Prostate gland (tissue), 2 donors: ENCODE data around the gene REV3L. TPM values are rescaled to one million over a fixed set of nuclear protein-coding genes. Genes with fewer than 3 reads are reported as not detected.

ENCODE experiments used
- DNase-seq: peaks from one replicate; pipeline ENCODE4 v3.0.0-alpha.2; 2019; ENCODE audit warnings: low spot score
- H3K27ac ChIP-seq, 2 donors: fragments of 200-600 bp; sonication (generic); 2 replicates each; pipeline ENCODE4 v1.5.1; 2017 to 2019
- H3K27me3 ChIP-seq: fragments of 200-600 bp; sonication (generic); replicated peaks from 2 replicates; pipeline ENCODE4 v1.5.1; 2019; ENCODE audit not compliant: insufficient read depth
- H3K36me3 ChIP-seq, 2 donors: fragments of 200-600 bp; sonication (generic); 1 replicate in 1 of 2; 2 replicates in 1 of 2; pipeline versions ENCODE4 v1.5.1 to v1.8.1; 2017 to 2019
- H3K4me1 ChIP-seq: fragments of 200-600 bp; sonication (generic); replicated peaks from 2 replicates; pipeline ENCODE4 v1.5.1; 2019
- H3K4me3 ChIP-seq, 2 donors: fragments of 200-600 bp; sonication (generic); 2 replicates each; pipeline ENCODE4 v1.5.1; 2017 to 2019
- H3K9me3 ChIP-seq: fragments of 200-600 bp; sonication (generic); 2 replicates; pipeline ENCODE4 v1.5.1; 2017
- POLR2A ChIP-seq: fragments of 450-650 bp; IDR thresholded peaks from one replicate; pipeline ENCODE4 v1.6.1; 2016; ENCODE audit warnings: antibody characterized with exemption, mild to moderate bottlenecking
- POLR2AphosphoS5 ChIP-seq: sonication (generic); formaldehyde crosslinking; IDR thresholded peaks from one replicate; pipeline ENCODE4 v1.6.1; 2017; ENCODE audit warnings: antibody characterized with exemption
- WGBS: methylation state at CpG from one replicate; pipeline ENCODE4 v1.1.5; 2018; 5-methylcytosine and 5-hydroxymethylcytosine counted together
- intact Hi-C: fragments of 100-400 bp; cut with DNase I; formaldehyde crosslinking; loops from one replicate; pipeline ENCODE4 v1.14.2; 2022
- total RNA-seq, 2 donors: library from RNA; depleted of rRNA; stranded (reverse); fragments of >200 nt; gene quantifications; one replicate each; pipeline ENCODE4 v1.1.0, GENCODE V29; 2016
- TF ChIP-seq, protein P1 (sequence below), 4 experiments: fragments of 200-600 bp in 2 of 4; fragments of 450-650 bp in 2 of 4; sonication (generic) in 2 of 4; IDR thresholded peaks; 1 replicate in 3 of 4; 2 replicates in 1 of 4; pipeline ENCODE4 v1.5.1; 2016 to 2019; ENCODE audit warnings: antibody characterized with exemption in 4 of 4, mild to moderate bottlenecking in 2 of 4, moderate library complexity in 2 of 4

Gene REV3L
- total RNA-seq, 2 donors from 2014 or later: 20.0 to 44.2 TPM

DNA sequence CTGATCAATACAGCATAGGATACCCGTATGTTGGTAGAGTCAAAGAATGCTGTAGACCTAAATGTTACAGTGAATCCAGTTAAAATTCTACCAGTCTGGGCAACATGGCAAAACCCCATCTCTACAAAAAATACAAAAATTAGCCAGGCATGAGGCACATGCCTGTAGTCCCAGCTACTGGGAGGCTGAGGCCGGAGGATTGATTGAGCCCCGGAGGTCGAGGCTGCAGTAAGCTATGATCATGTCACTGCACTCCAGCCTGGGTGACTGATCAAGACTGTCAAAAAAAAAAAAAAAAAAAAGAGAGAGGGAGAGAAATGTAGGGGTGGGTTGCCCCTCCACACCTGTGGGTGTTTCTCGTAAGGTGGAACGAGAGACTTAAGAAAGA lies 228.2 kb downstream of the REV3L start:
- H3K27ac ChIP-seq: no peak overlapping the region
- H3K9me3 ChIP-seq: no peaks in the 10 kb centered on the region
- DNase-seq: no peak
- TF ChIP-seq POLR2A (no peak), POLR2AphosphoS5 (no peak)
- TF ChIP-seq, protein P1, sequence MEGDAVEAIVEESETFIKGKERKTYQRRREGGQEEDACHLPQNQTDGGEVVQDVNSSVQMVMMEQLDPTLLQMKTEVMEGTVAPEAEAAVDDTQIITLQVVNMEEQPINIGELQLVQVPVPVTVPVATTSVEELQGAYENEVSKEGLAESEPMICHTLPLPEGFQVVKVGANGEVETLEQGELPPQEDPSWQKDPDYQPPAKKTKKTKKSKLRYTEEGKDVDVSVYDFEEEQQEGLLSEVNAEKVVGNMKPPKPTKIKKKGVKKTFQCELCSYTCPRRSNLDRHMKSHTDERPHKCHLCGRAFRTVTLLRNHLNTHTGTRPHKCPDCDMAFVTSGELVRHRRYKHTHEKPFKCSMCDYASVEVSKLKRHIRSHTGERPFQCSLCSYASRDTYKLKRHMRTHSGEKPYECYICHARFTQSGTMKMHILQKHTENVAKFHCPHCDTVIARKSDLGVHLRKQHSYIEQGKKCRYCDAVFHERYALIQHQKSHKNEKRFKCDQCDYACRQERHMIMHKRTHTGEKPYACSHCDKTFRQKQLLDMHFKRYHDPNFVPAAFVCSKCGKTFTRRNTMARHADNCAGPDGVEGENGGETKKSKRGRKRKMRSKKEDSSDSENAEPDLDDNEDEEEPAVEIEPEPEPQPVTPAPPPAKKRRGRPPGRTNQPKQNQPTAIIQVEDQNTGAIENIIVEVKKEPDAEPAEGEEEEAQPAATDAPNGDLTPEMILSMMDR (IDR thresholded peaks at IDR 0.05): no peak
- intact Hi-C loops: loop anchor here (5.0 to 10.0 kb wide), 4 partner anchors 223 to 790 kb away; no protein-coding TSS in a partner anchor
- 89% methylated on average over 6 of the region's 6 CpGs for WGBS
- H3K4me1 ChIP-seq: no peaks in the 10 kb centered on the region
- H3K27me3 ChIP-seq: no peaks in the 10 kb centered on the region
- H3K36me3 ChIP-seq: no peaks in the 10 kb centered on the region
- H3K4me3 ChIP-seq: no peak overlapping the region

DNA sequence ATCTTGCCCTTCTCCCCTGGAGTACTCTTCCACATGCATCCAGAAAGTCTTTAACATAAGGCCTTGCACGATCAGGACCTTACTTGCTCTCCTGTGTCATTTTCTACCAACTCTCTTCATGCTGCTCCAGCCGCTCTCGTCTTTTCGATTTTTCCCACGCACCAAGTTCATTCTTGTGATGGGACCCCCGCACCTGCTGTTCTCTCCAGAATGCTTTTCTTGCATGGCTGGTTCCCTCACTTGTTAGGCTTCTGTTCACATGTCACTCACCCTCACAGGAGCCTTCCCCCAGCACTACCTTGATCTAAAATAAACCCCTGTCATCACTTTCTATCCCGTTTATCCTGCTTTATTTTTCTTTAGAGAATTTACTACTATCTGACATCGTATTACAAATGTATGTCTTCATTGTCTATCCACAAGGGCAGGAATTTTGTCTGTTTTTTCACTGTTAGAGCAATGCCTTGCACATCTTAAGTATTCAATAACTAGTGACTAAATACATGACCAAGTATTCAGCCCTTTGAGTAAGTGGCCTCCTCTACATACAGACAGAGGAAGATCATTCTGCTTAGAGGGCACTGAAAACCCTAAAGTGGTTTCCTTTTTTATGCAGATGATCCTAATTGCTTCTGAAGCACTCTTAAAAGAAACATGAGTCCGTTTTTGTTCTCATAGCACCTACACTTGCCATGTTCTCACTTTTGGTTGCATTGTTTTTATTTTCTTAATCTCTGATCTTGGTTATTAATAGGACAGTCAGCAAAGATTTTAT lies 228.8 kb downstream of the REV3L start:
- no peaks in the 10 kb centered on the region for H3K4me1 ChIP-seq
- no peaks in the 10 kb centered on the region for H3K27me3 ChIP-seq
- WGBS: 76% methylated on average over 9 of the region's 9 CpGs
- H3K36me3 ChIP-seq: no peaks in the 10 kb centered on the region
- DNase-seq: no peak
- no peaks in the 10 kb centered on the region for H3K9me3 ChIP-seq
- H3K27ac ChIP-seq: no peak overlapping the region
- TF ChIP-seq, protein P1 (IDR thresholded peaks at IDR 0.05): no peak
- no peak for TF ChIP-seq POLR2AphosphoS5
- no peak for TF ChIP-seq POLR2A
- no peak overlapping the region for H3K4me3 ChIP-seq
- intact Hi-C loops: loop anchor here (10.0 kb wide), 1 partner anchor 791 kb away; no protein-coding TSS in a partner anchor

DNA sequence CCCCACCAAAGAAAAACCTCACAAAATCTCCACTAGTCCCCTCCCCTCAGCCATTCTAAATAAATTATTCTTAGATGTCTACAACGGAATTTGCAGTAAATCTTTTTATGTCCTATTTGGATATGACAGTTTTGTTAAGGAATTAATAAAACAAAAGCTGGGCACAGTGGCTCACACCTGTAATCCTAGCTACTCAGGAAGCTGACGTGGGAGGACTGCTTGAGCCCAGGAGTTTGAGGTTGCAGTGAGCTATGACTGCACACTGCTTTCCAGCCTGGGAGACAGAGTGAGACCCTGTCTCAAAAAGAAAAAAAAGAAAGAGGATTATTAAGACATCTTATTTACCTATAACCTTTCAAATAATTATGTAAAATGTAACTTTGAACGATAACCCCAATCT lies 230.3 kb downstream of the REV3L start:
- intact Hi-C loops: loop anchor here (10.0 kb wide), 1 partner anchor 792 kb away; no protein-coding TSS in a partner anchor

DNA sequence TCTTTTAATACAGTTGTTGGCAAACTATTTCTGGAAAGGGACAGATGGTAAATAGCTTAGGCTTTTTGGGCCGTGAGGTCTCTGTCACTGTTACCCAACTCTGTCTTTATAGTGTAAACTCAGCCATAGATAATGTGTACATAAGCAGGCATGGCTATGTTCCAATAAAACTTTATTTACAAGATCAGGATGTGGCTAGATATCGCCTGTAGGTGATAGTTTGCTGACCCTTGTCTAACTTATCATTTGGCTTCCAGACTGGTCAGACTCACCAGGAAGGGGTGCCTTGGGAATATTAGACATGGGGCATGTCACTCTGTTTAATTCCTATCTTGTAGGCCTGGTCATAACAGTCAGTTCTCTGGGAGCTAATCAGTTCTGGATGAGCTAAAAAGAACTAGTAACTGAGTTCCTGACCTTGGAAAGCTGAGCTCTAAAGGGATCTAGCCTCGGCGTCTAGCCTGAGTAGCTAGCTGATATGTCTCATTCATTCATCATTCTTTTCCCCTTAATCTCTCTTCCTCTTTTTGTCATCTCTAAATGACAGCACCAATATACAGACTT lies 232.1 kb downstream of the REV3L start:
- Histone ChIP-seq H3K36me3 (no peaks in the 10 kb centered on the region), H3K9me3 (no peaks in the 10 kb centered on the region), H3K4me1 (no peaks in the 10 kb centered on the region), H3K27ac (no peak overlapping the region), H3K4me3 (no peak overlapping the region), H3K27me3 (no peaks in the 10 kb centered on the region)
- intact Hi-C loops: loop anchor here (10.0 kb wide), 1 partner anchor 794 kb away; no protein-coding TSS in a partner anchor
- 57% methylated on average over 4 of the region's 4 CpGs for WGBS
- no peak for DNase-seq
- TF ChIP-seq POLR2AphosphoS5: no peak
- TF ChIP-seq, protein P1 (IDR thresholded peaks at IDR 0.05): no peak
- no peak for TF ChIP-seq POLR2A

More for the DNA sequence above, 230.3 kb downstream of the REV3L start:
- Histone ChIP-seq H3K27ac (no peak overlapping the region), H3K36me3 (no peaks in the 10 kb centered on the region), H3K4me1 (no peaks in the 10 kb centered on the region), H3K27me3 (no peaks in the 10 kb centered on the region), H3K9me3 (no peaks in the 10 kb centered on the region), H3K4me3 (no peak overlapping the region)
- WGBS: 66% methylated on average over 3 of the region's 3 CpGs
- TF ChIP-seq POLR2AphosphoS5 (no peak), POLR2A (no peak)
- TF ChIP-seq, protein P1 (IDR thresholded peaks at IDR 0.05): no peak
- no peak for DNase-seq

Other genes with a start within 250 kb of the REV3L start
- gene TRAF3IP2, start 122.7 kb upstream of the REV3L start, total RNA-seq: 10 to 100 TPM; 40.2 to 52.4 TPM